Fibroblast of pulmonary artery (primary cell): ENCODE results near the gene SBF2.

ENCODE experiments used
- DNase-seq: peaks from one replicate; pipeline ENCODE4 v3.0.0-alpha.2; 2010; ENCODE audit warnings: low read depth
- H3K4me3 ChIP-seq: replicated peaks from 2 replicates; pipeline ENCODE4 v1.5.1; 2011; ENCODE audit warnings: low read depth, mild to moderate bottlenecking, control low read depth, low read length, moderate library complexity
- TF ChIP-seq, protein P1 (sequence below): IDR thresholded peaks from 2 replicates; pipeline ENCODE4 v1.5.1; 2011; ENCODE audit warnings: mild to moderate bottlenecking, control low read depth, low read length, inconsistent platforms; ENCODE audit errors: missing control alignments

SBF2 gene

DNA sequence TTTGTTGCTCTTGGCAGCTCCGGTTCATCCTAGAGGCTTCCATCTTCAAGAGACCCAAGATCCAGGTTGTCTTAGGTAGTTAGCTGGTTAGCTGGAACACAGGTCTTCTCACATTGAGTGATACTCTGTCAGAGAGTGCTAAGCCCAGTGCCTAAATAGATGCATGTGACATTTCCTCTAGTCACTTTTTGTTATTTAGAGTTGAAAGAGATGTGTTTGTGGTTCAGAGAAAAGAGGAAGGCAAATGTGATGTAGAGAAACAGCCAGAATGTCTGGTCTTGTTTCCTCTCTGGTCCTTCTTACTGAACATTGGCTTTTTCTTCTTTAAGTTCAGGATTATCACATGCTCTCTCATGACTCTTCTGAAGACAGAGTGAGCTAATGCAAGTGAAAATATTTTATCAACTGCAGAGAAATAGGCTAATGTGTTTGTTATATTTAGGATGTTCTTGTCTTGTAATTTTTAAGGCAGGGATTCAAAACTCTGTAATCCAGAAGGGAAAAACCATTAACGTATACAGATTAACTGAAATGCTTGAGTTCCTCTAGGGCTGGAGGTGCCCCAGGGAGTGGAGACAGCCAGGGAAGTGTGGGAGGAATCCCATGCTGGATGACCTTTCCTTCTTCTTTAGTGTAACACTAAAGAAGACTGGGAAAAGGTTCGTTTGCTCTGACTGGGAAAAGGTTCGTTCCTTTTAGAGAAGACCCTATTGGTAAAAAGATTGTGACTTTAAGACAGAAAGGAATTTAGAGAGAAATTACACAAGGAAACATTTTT lies 554.7 kb downstream of the SBF2 start:
- no peak for DNase-seq
- H3K4me3 ChIP-seq, result no peak overlapping the region
- TF ChIP-seq, protein P1, sequence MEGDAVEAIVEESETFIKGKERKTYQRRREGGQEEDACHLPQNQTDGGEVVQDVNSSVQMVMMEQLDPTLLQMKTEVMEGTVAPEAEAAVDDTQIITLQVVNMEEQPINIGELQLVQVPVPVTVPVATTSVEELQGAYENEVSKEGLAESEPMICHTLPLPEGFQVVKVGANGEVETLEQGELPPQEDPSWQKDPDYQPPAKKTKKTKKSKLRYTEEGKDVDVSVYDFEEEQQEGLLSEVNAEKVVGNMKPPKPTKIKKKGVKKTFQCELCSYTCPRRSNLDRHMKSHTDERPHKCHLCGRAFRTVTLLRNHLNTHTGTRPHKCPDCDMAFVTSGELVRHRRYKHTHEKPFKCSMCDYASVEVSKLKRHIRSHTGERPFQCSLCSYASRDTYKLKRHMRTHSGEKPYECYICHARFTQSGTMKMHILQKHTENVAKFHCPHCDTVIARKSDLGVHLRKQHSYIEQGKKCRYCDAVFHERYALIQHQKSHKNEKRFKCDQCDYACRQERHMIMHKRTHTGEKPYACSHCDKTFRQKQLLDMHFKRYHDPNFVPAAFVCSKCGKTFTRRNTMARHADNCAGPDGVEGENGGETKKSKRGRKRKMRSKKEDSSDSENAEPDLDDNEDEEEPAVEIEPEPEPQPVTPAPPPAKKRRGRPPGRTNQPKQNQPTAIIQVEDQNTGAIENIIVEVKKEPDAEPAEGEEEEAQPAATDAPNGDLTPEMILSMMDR, result no peak

DNA sequence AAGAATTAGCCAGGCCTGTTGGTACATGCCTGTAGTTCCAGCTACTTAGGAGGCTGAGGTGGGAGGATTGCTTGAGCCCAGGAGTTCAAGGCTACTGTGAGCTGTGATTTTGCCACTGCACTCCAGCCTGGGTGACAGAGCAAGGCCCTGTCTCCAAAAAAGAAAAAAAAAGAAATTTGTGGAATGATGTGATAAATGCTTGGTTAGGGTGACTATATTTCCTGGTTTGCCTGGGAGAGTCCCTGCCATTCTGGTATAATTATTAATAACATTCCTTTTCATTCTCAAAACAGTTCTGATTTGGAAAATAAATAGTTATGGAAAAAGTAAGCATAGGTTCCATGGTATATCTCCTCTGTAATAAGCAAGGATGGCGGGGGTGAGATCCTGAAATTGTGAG lies 555.3 kb downstream of the SBF2 start:
- no peak for DNase-seq
- TF ChIP-seq, protein P1, result no peak
- no peak overlapping the region for H3K4me3 ChIP-seq

DNA sequence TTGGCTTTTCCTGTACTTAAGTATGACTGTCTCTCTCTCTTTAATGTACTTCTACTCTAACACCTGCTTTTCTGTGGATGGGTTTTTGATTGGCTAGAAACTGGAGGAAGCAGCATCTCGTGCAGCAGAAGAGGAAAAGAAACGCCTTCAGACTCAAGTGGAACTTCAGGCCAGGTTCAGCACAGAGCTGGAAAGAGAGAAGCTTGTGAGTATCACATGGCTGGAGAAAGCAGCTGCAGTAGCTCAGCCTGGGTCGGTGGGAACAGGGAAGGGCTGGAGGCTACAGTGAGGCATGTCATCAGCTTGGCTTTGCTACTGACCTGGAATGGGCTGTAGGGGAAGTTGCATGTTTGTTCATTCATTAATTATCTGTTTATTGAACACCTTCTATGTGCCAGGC lies 555.9 kb downstream of the SBF2 start:
- no peak overlapping the region for H3K4me3 ChIP-seq
- TF ChIP-seq, protein P1, result no peak
- peak; percentile 62 for DNase-seq

DNA sequence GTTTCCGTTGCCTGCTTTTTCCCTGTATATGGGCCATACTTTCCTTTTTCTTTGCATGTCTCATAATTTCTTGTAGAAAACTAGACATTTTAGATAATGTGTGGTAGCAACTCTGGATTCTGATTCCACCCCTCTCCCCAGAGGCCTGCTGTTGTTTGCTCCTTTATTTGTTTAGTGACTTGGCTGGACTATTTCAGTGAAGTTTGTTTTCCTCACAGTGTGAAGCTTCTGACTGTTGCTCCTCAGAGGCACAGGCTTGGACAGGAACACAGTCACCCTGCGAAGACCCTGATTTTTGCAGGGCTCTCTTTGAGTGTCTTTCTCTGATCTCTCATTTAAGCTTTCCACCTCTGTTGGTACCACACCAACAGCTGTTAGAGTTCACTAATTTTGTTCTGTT lies 557.7 kb downstream of the SBF2 start:
- no peak overlapping the region for H3K4me3 ChIP-seq
- TF ChIP-seq, protein P1, result no peak
- no peak for DNase-seq

DNA sequence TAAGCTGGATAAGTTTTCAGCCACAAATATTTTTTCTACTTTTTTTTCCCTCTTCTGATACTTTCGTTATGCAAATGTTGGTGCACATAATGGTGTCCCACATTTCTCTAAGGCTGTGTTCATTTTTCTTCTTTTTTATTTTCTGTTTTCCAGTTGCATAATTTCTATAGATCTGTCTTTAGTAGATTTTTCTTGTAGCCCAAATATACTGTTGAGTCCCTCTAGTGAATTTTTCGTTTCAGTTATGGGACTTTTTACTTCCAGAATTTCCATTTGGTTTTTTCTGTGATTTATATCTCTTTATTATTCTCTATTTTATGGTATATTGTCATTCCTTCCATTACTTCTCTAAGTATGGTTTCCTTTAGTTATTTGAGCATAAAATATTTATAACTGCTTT lies 558.1 kb downstream of the SBF2 start:
- no peak overlapping the region for H3K4me3 ChIP-seq
- TF ChIP-seq, protein P1, result no peak
- no peak for DNase-seq

DNA sequence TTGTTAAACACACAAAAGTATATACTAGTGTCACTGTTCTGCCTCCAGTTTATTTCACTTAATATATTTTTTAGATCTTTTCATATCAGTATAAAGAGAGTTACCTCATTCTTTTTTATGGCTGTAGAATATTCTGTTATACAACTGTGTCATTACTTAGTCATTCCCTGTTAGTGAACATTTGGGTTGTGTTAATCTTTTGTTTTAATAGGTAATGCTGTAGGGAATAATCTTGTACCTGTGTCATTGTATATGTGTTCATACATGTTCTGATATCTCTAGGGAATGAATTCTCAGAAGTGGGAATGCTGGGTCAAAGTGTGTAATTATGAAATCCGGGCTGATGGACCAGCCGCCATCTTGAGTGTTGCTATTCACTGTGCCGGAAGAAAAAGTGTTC lies 558.8 kb downstream of the SBF2 start:
- H3K4me3 ChIP-seq, result no peak overlapping the region
- TF ChIP-seq, protein P1, result no peak
- DNase-seq, result no peak

DNA sequence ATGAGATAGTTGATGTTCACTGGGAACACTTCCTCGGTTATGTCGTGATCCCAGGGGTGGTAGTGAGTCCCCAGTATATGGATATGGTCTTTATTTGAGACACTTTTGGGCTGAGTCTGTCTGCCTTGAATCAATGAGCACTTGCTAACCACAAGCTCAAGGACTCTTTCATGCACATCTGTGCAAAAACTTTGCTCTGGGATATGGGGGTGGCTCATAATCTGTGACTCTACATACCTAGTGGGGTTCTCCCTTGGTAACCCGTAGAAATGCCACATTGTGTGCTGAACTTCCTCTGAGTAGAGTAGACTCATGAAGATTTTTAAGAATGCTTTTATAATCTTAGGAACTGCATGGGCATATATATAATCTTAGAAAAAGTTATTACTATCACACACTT lies 560.8 kb downstream of the SBF2 start:
- TF ChIP-seq, protein P1, result no peak
- no peak overlapping the region for H3K4me3 ChIP-seq
- DNase-seq, result no peak
